ENCODE data around the gene TTI1. TPM values are rescaled to one million over a fixed set of nuclear protein-coding genes. Genes with fewer than 3 reads are reported as not detected.

Gene TTI1
- total RNA-seq, 2 experiments from 2014 or later = 10.6 to 11.4 TPM

GRCh38 chr20:37943033-37943432 is 90.2 kb downstream of the TTI1 start:
- intact Hi-C loops (cut with DNase I, micrococcal nuclease) = no loop called here
- Histone ChIP-seq H3K36me3 (ENCODE audit: insufficient read depth, low read length) (no peaks in the 10 kb centered on the region), H3K9me3 (ENCODE audit: control insufficient read depth in 1 of 2, insufficient read depth in 1 of 2, low read length in 2 of 2) (peaks cover 0 to 8% of the 10 kb centered on the region in 2 experiments), H3K4me3 (ENCODE audit: low read length) (no peak overlapping the region), H3K27ac (ENCODE audit: low read depth in 1 of 2, low read length in 2 of 2) (no peak overlapping the region), H3K4me1 (ENCODE audit: insufficient read depth, low read length) (no peaks in the 10 kb centered on the region), H3K27me3 (ENCODE audit: control insufficient read depth in 1 of 2, insufficient read depth in 2 of 2, low read length in 2 of 2) (peaks cover 0 to 2% of the 10 kb centered on the region in 2 experiments)
- Mint-ChIP-seq H3K9me3 (no peaks in the 10 kb centered on the region), H3K4me3 (no peak overlapping the region), H3K36me3 (ENCODE audit: low read depth) (no peaks in the 10 kb centered on the region), H3K27me3 (peaks cover 5% of the 10 kb centered on the region), H3K4me1 (ENCODE audit: low read depth) (no peaks in the 10 kb centered on the region), H3K27ac (no peak overlapping the region)
- no peak for DNase-seq
- CTCF ChIA-PET = no interaction called here
- ATAC-seq (ENCODE audit: poor library complexity) = no peak
- TF ChIP-seq CTCF (IDR thresholded peaks at IDR 0.05) = no peak
- POLR2A ChIA-PET = no interaction called here

DNA sequence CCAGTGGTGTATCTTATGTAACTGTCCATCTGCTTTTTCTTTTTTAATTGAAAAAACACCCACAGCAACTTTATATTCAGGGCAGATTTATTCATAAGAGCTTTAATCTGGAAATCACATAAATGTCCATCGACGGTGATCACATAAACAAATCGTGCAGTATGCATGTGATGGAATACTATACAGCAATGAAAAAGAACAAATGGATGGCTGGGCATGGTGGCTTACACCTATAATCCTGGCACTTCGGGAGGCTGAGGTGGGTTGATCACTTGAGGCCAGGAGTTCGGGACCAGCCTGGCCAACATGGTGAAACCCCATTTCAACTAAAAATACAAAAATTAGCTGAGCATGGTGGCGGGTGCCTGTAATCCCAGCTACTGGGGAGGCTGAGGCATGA is 91.3 kb downstream of the TTI1 start:
- CTCF ChIA-PET = no interaction called here

GRCh38 chr20:37941332-37941731 is 91.9 kb downstream of the TTI1 start:
- POLR2A ChIA-PET = no interaction called here
- Histone ChIP-seq H3K4me3 (ENCODE audit: low read length) (no peak overlapping the region), H3K27me3 (ENCODE audit: control insufficient read depth in 1 of 2, insufficient read depth in 2 of 2, low read length in 2 of 2) (peaks cover 0 to 2% of the 10 kb centered on the region in 2 experiments), H3K9me3 (ENCODE audit: control insufficient read depth in 1 of 2, insufficient read depth in 1 of 2, low read length in 2 of 2) (peaks cover 0 to 4% of the 10 kb centered on the region in 2 experiments), H3K4me1 (ENCODE audit: insufficient read depth, low read length) (no peaks in the 10 kb centered on the region), H3K36me3 (ENCODE audit: insufficient read depth, low read length) (no peaks in the 10 kb centered on the region), H3K27ac (ENCODE audit: low read depth in 1 of 2, low read length in 2 of 2) (no peak overlapping the region)
- intact Hi-C loops (cut with DNase I, micrococcal nuclease) = no loop called here
- Mint-ChIP-seq H3K4me3 (no peak overlapping the region), H3K4me1 (ENCODE audit: low read depth) (no peaks in the 10 kb centered on the region), H3K27ac (no peak overlapping the region), H3K9me3 (no peaks in the 10 kb centered on the region), H3K36me3 (ENCODE audit: low read depth) (no peaks in the 10 kb centered on the region), H3K27me3 (peaks cover 2% of the 10 kb centered on the region)
- no peak for TF ChIP-seq CTCF (IDR thresholded peaks at IDR 0.05)
- CTCF ChIA-PET = no interaction called here
- DNase-seq = no peak
- no peak for ATAC-seq (ENCODE audit: poor library complexity)

More for the DNA sequence above, 91.3 kb downstream of the TTI1 start:
- peaks cover 5% of the 10 kb centered on the region for H3K27me3 Mint-ChIP-seq
- ATAC-seq (ENCODE audit: poor library complexity) (no peak), DNase-seq (no peak)
- Histone ChIP-seq H3K36me3 (ENCODE audit: insufficient read depth, low read length) (no peaks in the 10 kb centered on the region), H3K4me1 (ENCODE audit: insufficient read depth, low read length) (no peaks in the 10 kb centered on the region), H3K27me3 (ENCODE audit: control insufficient read depth in 1 of 2, insufficient read depth in 2 of 2, low read length in 2 of 2) (peaks cover 0 to 2% of the 10 kb centered on the region in 2 experiments), H3K27ac (ENCODE audit: low read depth in 1 of 2, low read length in 2 of 2) (no peak overlapping the region), H3K4me3 (ENCODE audit: low read length) (no peak overlapping the region), H3K9me3 (ENCODE audit: control insufficient read depth in 1 of 2, insufficient read depth in 1 of 2, low read length in 2 of 2) (peaks cover 0 to 4% of the 10 kb centered on the region in 2 experiments)
- intact Hi-C loops (cut with DNase I, micrococcal nuclease) = no loop called here
- H3K4me1 Mint-ChIP-seq (ENCODE audit: low read depth) = no peaks in the 10 kb centered on the region
- no peaks in the 10 kb centered on the region for H3K9me3 Mint-ChIP-seq
- H3K27ac Mint-ChIP-seq = no peak overlapping the region
- H3K36me3 Mint-ChIP-seq (ENCODE audit: low read depth) = no peaks in the 10 kb centered on the region
- POLR2A ChIA-PET = no interaction called here
- TF ChIP-seq CTCF (IDR thresholded peaks at IDR 0.05) = no peak
- no peak overlapping the region for H3K4me3 Mint-ChIP-seq
